Measurements from ENCODE around the gene WDR5B.

WDR5B gene

DNA sequence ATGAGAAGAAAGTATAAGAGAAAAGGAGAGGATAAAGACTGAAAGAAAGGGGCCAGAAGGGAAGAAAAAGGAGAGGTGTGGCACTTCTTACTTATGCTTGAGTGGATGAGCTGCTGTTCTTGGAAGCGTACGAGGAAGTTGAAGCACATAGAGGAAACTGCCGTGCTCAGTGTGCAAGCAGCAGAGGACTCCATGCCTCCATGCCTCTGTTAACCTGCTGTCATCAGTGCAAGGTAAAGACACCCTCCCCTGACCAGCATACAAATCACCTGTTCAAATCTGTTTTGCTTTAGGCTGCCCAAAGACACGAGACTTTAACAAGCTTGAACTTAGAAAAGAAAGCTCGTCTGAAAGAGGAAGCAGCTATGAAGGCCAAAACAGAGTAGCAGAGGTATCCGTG lies 6.4 kb downstream of the WDR5B start:
- DNase-seq (ENCODE audit: low spot score): no peak

- no peak for DNase-seq (ENCODE audit: low spot score)
These were observed 7.9 kb downstream of the WDR5B start for GRCh38 chr3:122407946-122408345.

DNA sequence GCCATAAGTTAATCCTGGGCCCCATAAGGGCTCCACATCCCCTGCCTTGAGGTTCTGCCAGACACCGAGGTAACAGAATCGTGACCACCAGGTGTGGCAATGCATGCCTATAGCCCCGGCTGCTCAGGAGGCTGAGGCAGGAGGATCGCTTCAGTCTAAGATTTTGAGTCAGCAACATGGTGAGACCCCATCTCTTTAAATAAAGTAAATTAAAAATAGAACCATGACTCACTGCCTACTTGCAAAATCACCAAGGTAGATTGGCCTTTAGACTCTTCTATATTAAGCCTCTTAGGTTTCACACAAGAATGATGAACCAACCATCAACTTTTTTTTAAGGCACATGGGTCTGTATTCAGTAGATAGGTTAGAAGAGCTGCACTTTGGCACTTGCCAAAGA lies 9.7 kb downstream of the WDR5B start:
- DNase-seq (ENCODE audit: low spot score): no peak

- no peak for DNase-seq (ENCODE audit: low spot score)
These were observed 10.8 kb downstream of the WDR5B start for GRCh38 chr3:122405015-122405414.

GRCh38 chr3:122403489-122403888 lies 12.4 kb downstream of the WDR5B start:
- no peak for DNase-seq (ENCODE audit: low spot score)

- no peak for DNase-seq (ENCODE audit: low spot score)
These were observed 16.9 kb downstream of the WDR5B start for GRCh38 chr3:122398920-122399319.

DNA sequence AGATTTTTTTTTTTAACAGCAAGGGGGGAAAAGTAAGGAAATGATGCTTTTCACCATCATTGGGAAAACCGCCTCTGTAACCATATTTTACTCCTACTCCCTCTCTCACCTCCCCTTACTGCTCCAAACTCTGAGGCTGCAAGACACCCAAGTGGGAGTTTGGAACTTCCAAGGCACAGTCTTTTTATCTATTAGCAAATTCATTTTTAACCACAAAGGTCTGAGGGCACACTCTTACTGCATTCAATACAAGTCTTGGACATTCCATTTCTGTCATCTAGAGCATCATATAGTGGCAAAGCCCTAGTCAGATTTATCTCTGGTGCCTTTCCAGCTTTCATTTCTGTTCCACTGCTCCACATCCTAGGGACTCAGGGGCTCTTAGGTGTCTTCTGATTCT lies 18.7 kb downstream of the WDR5B start:
- DNase-seq (ENCODE audit: low spot score): no peak

DNA sequence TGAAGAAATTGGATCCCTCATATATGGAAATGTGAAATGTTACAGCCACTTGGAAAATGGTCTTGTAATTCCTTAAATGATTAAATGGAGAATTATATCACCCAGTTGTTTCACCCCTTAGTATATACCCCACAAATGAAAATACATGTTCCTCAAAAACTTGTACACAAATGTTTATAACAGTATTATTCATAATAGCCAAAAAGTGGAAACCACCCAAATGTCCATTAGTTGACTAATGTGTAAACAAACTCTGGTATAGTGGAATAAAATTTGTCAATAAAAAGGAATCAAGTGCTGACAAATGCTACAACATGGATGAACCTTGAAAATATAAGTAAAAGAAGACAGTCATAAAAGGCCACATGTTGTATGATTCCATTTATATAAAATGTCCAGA lies 19.4 kb downstream of the WDR5B start:
- no peak for DNase-seq (ENCODE audit: low spot score)

DNA sequence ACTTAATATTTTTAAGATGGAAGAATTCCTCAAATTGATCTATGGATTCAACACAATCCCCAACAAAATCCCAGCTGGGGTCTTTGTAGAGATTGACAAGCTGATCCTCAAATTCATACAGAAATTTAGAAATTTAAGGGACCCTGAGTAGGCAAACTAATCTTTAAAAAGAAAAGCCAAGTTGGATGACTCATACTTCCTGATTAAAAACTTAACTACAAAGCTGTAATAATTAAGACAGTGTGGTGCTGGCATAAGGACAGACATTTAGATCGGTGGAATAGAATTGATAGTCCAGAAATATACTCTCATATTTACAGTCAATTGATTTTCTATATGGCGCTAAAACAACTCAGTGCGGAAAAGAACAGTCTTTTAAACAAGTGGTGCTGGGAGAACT lies 20.3 kb downstream of the WDR5B start:
- DNase-seq (ENCODE audit: low spot score): no peak

- DNase-seq (ENCODE audit: low spot score): no peak
These were observed 21.7 kb downstream of the WDR5B start for GRCh38 chr3:122394173-122394572.

DNA sequence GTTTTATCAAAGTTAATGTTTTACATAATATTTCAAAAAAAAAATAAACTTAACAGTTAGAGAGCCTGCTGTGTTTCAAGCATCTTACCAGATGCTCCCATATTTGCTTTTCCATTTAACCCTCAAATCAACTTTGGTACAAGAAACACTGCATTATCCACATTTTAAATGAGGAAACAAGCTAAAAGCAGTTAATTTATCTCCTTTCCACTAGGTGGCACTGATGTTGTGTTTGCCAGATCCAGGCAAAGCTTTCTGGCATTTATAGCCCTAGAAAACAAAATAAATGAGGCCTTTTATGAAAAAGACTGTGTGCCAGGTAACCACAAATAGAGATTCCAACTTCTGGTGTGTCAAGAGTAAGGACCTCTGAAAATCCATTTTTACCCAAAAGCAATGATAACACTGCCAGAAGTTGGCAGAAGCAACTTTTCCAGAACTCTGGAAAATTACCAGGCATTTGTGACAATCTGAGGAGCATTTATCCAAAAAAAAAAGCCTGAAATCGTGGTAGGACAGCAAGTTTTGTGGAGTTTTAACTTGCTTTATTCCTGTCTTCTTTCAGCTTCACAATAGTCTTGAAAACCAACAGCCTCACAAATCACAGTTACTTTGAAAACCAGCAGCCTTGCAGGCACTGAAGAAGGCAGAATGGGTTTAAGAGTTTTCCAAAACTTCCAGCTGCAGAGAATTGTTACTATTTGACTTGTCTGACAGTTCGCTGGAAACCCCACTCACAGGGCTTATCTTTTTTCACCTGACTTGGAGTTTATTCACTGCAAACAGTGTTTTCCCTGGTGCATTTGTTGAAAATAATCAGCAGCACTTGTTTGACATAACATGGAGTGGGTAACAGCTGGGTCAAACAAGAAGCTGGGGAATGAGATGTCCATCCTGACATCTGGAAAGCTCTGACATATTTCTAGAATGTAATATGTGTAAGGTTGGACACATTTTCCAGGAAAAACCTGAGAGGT lies 22.7 kb downstream of the WDR5B start:
- peak; percentile 51 for DNase-seq (ENCODE audit: low spot score)

- no peak for DNase-seq (ENCODE audit: low spot score)
These were observed 24.0 kb downstream of the WDR5B start for GRCh38 chr3:122391681-122392446.

- DNase-seq (ENCODE audit: low spot score): no peak
These were observed 25.2 kb downstream of the WDR5B start for GRCh38 chr3:122390665-122391064.

DNA sequence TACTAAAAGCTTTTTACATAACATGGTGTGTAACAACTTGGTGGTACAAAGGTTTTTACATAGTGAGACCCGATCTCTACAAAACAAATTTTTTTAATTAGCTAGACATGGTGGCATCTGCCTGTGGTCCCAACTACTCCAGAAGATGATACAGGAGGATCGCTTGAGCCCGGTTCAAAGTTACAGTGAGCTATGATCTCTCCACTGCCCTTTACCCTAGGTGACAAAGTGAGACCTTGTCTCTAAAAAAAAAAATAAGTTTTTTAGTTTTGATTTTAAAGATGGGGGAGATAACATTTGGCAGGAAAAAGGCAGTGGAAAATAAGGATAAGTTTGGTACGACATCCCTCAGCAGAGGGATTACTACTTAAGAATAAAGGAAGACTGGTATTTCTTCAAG lies 26.0 kb downstream of the WDR5B start:
- no peak for DNase-seq (ENCODE audit: low spot score)

- DNase-seq (ENCODE audit: low spot score): no peak
These were observed 26.7 kb downstream of the WDR5B start for GRCh38 chr3:122389197-122389596.

- DNase-seq (ENCODE audit: low spot score): no peak
These were observed 28.2 kb downstream of the WDR5B start for GRCh38 chr3:122387709-122388108.

DNA sequence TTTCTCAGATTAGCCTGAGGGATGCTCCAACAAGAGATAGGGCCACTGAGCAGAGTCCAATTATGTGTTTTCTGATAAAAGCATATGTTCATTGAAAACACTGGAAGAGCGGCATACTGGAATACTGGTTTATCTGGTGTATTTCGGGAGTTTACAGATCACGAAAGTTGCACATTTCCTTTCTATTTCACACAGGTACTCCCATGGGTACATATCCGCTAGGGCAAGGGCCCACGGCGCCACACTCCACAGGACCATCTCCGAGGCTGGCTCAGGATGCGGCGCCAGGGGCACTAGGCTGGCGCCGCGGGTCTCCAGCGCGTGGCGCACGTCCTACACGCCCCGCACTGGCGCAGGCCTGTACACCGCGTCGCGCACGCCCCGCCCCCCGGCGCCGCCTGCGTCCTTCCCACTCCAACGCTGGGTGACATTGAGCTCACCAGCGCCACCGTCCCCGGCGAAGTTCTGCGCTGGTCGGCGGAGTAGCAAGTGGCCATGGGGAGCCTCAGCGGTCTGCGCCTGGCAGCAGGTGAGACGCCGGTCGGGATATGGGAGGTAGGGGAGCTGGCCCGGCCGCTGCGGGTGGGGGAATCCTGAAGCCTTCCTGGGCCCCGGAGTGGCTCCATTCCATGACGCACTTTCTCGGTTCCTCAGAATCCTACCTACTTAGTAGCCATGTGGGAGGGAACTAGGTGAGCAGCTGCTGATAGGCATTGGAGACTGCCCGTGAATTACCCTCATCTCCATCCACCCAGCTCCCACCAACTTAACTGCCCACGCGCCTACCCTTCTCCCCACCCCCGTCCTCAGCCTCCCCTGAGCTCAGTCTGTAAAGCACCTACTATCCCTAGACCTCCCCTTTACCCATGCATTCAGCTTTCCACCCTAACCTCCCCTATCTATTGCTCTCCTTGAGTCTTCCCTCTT lies 31.8 kb downstream of the WDR5B start, which contains the start of gene FAM162A:
FAM162A (plus strand) TSS at position 412 of the 927 bp plus-strand sequence; CDS start at position 496, 84 bp downstream.
- peak; percentile 95 for DNase-seq (ENCODE audit: low spot score)

DNA sequence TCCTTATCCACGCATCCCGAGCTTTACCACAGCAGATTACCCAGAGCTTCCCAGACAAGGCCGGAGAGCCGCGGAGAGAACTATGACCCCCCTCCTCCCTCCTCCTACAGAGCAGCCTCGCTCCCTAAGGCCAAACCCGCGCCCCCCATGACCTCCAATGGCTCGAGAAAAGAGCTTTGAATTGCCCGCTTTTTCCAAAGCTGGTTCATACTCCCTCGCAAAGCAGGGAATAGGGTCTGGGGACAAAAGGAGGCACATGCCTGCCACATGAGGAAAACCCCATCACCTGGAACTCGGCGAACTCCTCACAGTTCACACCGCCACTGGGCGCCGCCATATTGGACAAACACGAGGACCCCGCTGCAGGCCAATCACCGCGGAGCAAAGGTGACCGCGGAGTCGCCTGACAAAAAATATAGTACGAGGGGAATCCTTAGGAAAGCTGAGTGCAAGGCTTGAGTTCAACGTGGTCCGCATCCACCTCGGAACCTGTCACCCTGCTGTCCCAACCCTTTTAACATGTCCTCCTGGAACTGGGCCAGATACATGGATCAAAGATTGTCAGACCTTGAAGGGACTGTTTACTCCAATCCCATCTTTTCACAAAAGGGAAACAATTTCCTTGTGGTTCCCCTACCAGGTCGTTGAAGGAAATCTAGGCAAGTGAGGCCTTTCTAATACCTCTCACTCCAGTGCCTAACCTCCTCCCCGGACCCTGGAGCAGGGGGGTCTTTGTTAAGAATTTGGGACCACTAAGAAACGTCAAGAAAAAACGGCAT lies 32.8 kb downstream of the WDR5B start, which contains the start of gene MIX23:
MIX23 (minus strand) TSS at position 344 of the 779 bp plus-strand sequence; CDS start at position 337, 7 bp downstream.
- peak; percentile 87 for DNase-seq (ENCODE audit: low spot score)

DNA sequence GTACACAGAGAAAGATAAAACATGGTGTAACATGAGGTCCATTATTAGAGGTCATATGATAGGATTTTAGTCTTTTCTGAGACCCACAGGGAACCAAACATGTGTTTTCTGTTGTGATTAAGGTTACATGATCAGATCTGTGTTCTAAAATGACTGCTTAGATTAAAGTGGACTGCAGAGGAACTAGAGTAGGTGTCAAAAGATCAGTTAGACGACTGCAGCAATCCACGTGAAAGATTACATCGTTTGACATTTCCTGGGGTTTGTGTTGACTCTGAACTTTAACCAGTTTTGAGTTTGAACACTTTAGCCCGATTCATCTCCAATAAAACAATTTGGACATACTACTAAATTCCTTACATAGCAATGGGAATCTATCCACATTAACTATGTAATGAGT lies 37.9 kb downstream of the WDR5B start:
- no peak for DNase-seq (ENCODE audit: low spot score)

GRCh38 chr3:122374034-122374433 lies 41.8 kb downstream of the WDR5B start:
- no peak for DNase-seq (ENCODE audit: low spot score)

DNA sequence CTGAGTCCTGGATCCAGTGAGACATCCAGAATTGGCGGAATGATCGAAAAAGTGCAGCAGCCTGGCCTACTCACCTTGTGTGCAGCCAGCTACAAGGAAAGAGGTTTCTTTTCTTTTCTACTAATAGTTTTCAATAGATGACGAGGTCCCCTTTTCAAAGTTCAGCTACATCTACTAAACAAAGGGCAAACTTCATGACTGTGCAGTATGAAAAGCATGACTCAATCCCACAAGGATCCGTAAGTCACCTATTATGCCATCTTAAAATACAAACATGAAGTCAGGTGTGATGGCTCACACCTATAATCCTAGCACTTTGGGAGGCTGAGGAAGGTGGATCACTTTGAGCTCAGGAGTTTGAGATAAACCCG lies 49.5 kb downstream of the WDR5B start:
- DNase-seq (ENCODE audit: low spot score): no peak

Data from iPS-NIHi11 (cell line).